Sciatic nerve (tissue), 2 donors: Measurements from ENCODE around the gene WNT6. TPM values are rescaled to one million over a fixed set of nuclear protein-coding genes. Genes with fewer than 3 reads are reported as not detected.
A peak's percentile ranks its signal among the peaks of the same experiment; 100 is the strongest.

Experiments used
- ATAC-seq: fragments of 200-7000 bp; cut with Tn5 transposase; one replicate; pipeline ENCODE4 v1.9.1; 2020; ENCODE audit warnings: mild to moderate bottlenecking, moderate library complexity
- DNase-seq: peaks from one replicate; pipeline ENCODE4 v3.0.0-alpha.2; 2020; ENCODE audit warnings: low spot score
- intact Hi-C: fragments of 100-400 bp; cut with DNase I; formaldehyde crosslinking; loops from one replicate; pipeline ENCODE4 v1.14.2; 2022
- total RNA-seq: library from RNA; stranded (reverse); fragmentation: NEBNext Ultra II Directional; extraction: Animal tissue kit (Norgen Biotek cat#: 25700); gene quantifications from one replicate; pipeline ENCODE4 v1.2.1, GENCODE V29; 2021
- donor health status: DM: no; HTN: no; CAD: no.
- donor health status: DM: no; HTN: no; CAD: no.

Gene WNT6
- total RNA-seq, 1 donor from 2014 or later, result 23.3 TPM

DNA sequence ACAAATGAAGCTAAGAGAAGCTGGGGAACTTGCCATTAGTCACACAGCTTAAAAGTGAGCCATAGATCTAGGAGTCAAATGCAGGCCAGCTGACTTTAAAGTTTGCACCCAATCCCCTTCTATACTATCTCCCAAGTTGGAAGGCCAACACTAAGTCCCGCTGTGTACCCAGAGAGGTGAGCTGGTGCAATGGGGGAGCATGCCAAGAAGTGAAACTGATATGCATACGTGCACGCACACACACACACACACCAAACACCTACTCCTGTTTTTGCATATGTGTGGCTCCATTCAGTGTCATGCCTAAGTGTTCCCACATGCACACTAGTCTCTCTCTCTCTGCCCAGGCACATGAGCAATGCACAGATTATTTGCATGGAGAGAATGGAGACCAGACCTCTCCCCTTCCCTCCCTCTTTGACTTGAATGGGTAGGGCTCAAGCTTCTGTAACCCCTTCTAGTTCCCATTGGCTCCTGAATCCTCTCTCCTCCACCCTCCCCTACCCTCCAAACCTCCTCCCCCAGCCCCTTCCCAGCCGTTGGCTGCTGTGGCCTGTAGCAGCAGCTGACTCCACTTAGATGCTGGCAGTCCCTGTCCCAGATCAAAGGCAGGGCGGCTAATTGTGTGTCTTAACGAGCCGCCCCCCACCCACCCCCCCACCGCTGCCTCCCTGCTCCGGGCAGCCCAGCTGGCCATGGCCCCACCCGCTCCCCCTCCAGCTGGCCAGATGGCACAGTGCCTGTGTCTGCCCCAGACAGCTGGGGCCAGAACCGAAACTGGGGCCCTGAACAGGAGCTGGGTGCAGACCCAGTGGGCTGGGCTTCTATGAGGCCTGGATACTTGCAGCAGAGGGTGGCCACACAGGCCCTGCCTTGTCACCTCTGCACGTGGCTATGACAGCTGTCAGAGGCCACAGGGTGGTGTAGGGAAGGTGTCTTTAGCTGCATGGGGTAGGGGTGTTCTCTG is 26.7 kb downstream of the WNT6 start:
- DNase-seq (no peak), ATAC-seq (no peak)
- intact Hi-C loops, result no loop called here

DNA sequence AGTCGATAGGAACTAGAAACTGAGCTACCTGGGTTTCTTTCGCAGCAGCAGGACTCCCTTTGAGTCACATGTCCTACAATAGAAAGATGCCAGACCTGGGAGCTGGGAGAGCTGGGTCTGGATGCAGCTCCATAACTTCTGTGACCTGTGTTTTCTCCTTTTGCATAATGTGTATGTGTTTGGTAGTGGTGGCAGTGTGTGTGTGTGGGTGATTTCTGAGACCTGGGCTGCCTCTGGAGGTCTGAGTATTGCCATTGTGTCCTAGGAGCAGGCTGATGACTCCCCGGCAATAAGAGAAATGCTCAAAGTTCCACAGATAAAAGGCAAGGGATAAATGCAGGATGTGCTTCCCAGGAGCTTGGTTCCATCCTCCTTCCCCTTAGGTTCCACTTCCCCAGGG is 27.5 kb downstream of the WNT6 start:
- ATAC-seq (no peak), DNase-seq (no peak)
- intact Hi-C loops, result no loop called here

DNA sequence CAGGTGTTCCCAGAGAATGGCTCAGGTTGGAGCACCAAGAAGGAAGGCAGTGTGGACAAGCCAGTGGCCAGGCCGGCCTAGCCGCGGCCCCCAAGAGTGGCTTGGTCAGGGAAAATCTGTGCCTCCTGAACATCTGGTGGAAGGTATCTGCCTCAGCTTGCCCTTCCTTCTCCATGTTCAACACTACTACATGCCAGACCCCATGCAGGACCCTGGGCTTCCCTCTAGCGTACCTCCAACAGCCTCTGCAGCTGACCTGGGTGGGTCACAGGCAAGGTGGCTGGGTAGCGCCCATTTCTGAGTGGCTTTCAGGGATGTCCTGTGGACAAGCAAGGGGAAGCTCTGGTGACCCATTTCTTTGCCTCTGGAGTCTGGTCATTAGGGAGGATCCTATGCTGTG is 28.7 kb downstream of the WNT6 start:
- intact Hi-C loops, result no loop called here
- peak; percentile 34 for DNase-seq
- ATAC-seq, result no peak

GRCh38 chr2:218889937-218890336 is 30.3 kb downstream of the WNT6 start:
- DNase-seq (peak; percentile 50), ATAC-seq (no peak)
- intact Hi-C loops, result no loop called here

GRCh38 chr2:218890369-218890768 is 30.8 kb downstream of the WNT6 start:
- DNase-seq, result no peak
- intact Hi-C loops, result no loop called here
- ATAC-seq, result no peak

- DNase-seq, result peak; percentile 37
- intact Hi-C loops, result no loop called here
- no peak for ATAC-seq
These were observed 31.9 kb downstream of the WNT6 start for GRCh38 chr2:218891275-218892135.

DNA sequence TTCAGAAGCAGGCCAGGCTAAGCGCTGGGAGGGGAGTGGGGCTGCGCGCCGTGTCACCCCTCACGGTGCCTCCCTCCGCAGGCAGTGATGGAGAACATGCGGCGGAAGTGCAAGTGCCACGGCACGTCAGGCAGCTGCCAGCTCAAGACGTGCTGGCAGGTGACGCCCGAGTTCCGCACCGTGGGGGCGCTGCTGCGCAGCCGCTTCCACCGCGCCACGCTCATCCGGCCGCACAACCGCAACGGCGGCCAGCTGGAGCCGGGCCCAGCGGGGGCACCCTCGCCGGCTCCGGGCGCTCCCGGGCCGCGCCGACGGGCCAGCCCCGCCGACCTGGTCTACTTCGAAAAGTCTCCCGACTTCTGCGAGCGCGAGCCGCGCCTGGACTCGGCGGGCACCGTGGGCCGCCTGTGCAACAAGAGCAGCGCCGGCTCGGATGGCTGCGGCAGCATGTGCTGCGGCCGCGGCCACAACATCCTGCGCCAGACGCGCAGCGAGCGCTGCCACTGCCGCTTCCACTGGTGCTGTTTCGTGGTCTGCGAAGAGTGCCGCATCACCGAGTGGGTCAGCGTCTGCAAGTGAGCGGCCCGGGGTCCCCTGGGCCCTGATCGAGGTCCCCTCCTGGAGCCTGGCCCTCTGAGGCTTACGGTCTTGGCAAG is 33.2 kb downstream of the WNT6 start:
- DNase-seq (peak; percentile 74), ATAC-seq (peak; percentile 46)
- intact Hi-C loops, result no loop called here

DNA sequence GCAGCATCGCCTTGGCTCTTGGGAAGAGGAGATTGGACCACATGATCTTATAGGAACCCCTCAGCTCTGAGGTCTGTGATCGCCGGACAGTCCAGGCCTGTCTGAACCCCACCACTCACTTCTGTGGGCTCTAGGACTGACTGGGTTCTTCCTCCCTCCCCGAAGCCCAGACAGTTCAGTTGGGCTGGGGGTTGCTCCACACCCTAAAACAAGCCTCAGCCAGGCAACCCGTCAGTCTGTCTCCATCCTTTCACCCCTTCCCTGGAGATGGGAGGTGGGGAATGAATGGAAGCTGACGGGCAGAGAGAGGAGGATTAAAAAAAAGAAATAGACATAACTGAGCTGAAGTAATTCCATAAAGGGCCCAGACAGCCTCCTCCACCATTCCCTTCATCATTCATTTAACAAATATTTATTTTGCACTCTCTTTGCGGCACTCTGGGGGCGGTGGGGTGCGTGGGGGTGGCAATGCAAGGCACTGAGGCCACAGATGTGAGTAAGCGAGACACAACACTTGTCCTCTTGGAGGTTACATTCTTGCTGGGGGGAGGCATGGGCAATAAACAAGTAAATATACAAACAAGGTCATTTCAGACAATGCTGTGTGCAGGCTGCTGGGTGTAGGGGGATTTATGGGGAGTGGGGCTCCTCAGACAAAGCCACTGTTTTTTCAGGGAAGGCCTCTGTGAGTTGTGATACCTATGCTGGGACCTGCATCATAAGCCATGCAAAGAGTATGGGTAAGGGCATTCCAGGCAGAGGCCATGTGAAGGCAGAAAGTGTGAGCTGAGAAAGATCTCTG is 33.9 kb downstream of the WNT6 start:
- no peak for ATAC-seq
- no peak for DNase-seq
- intact Hi-C loops, result no loop called here

- intact Hi-C loops, result no loop called here
- peak; percentile 41 for DNase-seq
- ATAC-seq, result no peak
These were observed 34.7 kb downstream of the WNT6 start for GRCh38 chr2:218894151-218894879.

DNA sequence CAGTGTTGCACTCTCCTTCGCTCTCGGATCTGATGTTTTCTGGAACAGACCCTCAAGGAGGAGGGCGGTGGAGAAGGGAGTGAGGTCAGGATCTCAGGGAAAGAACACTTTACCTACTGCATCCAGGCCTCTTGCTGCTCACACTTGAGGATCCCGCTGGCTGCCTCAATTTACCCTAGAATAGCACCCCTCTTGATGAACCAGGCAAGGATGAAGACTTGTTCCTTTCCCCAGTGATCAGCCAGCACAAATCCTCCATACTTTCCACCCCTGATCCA is 35.2 kb downstream of the WNT6 start:
- ATAC-seq (no peak), DNase-seq (no peak)
- intact Hi-C loops, result no loop called here

DNA sequence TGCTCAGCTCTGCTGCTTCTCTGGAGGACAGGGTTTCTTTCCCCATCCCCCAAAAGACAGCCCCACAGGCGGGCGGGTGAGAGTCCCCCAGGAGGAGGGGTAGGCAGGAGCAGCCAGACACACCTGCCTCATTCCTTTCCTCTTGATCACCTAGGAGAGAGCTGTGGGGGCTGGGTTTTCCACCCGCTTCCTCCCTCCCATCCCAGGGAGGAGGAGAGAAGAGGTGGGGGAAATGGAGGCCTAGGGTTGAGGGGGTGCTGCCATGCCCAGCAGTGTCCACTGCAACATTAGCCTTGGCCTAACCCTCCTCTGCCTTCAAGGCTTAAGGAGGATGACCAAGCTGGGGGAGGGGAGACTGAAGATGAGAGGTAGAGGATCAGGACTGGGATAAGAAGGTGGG is 35.7 kb downstream of the WNT6 start:
- DNase-seq (no peak), ATAC-seq (no peak)
- intact Hi-C loops, result no loop called here

GRCh38 chr2:218895759-218896500 is 36.3 kb downstream of the WNT6 start:
- no peak for DNase-seq
- intact Hi-C loops, result no loop called here
- ATAC-seq, result no peak

- ATAC-seq (peak; percentile 75), DNase-seq (no peak)
- intact Hi-C loops, result no loop called here
These were observed 37.1 kb downstream of the WNT6 start for GRCh38 chr2:218896501-218897393.

- ATAC-seq, result peak; percentile 41
These were observed 37.9 kb downstream of the WNT6 start for GRCh38 chr2:218897394-218898108.

GRCh38 chr2:218898109-218898878 is 38.7 kb downstream of the WNT6 start:
- peak; percentile 87 for ATAC-seq
- intact Hi-C loops, result no loop called here
- DNase-seq, result peak; percentile 89

More at GRCh38 chr2:218897394-218898108, 37.9 kb downstream of the WNT6 start:
- intact Hi-C loops, result no loop called here
- no peak for DNase-seq
